Activated CD8-positive, alpha-beta memory T cell treated with anti-CD3 and anti-CD28 coated beads for 24 hours (primary cell): ENCODE results near the gene STAT3.

Source experiments
- DNase-seq: peaks from one replicate; pipeline ENCODE4 v3.0.0-alpha.2; 2020

The STAT3 gene

DNA sequence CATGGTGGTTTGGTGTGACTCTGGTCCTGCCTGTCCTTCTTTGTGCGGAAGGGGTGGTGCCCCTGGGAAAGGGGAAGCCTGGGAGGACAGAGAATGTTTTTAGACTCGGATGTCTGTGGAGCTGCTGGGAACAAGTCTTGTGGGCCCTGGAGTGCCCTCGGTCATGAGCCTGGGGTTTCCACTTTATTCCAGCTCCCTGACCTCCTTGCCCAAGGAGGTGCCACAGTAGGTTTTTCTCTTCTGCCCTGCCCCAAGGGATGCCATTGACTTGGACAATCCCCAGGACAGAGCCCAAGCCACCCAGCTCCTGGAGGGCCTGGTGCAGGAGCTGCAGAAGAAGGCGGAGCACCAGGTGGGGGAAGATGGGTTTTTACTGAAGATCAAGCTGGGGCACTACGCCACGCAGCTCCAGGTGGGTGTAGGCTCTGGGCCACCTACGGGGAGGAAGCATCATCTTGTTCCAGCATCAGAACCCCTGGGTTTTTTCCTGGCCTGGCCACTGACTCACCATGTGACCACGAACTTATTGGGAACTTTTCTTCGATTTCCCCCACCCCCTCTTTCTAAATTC lies 98.5 kb downstream of the STAT3 start:
- DNase-seq: peak; percentile 82

DNA sequence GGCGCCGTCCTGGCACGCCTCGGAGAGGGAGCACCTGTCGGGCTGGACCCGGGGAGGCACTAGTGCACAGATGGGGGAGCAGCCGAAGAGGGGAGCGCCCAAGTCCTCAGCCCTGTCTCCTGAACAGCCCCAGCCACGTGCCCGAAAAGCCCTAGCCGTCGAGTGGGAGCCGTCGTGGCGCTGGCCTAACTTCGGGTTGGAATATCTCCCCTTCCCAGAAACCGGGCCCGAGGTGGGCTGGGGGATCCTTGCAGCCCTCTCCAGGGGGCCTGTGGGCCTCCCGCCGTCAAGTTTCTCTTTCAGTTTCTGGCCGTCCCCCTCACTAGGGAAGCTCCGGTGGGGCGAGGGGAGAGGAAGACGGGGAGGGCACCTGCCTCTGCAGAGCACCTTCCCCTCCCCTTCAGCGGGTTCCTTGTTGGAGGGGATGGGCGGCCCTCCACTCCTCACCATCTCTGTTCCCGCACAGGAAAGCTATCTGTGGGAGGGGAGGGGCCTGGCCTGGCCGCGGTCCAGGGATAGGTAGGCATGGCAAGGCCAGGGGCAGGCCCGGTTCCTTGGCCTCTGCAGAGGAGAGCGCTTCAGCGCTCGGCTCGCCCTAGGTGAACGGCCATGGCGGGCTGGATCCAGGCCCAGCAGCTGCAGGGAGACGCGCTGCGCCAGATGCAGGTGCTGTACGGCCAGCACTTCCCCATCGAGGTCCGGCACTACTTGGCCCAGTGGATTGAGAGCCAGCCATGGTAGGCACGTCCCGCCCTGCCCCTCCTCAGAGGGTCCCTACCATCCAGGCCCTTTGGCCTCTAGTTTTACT lies 99.2 kb downstream of the STAT3 start:
- peak; percentile 87 for DNase-seq

GRCh38 chr17:42287977-42288802 lies 100.1 kb downstream of the STAT3 start, which contains the start of gene STAT5A:
TSS of gene STAT5A (plus strand) at chr17:42288498. CDS start at chr17:42289412, 914 bp downstream.
- DNase-seq: peak; percentile 89

GRCh38 chr17:42287305-42287976 lies 100.8 kb downstream of the STAT3 start:
- DNase-seq: peak; percentile 83

GRCh38 chr17:42286411-42287221 lies 101.6 kb downstream of the STAT3 start:
- peak; percentile 58 for DNase-seq

DNA sequence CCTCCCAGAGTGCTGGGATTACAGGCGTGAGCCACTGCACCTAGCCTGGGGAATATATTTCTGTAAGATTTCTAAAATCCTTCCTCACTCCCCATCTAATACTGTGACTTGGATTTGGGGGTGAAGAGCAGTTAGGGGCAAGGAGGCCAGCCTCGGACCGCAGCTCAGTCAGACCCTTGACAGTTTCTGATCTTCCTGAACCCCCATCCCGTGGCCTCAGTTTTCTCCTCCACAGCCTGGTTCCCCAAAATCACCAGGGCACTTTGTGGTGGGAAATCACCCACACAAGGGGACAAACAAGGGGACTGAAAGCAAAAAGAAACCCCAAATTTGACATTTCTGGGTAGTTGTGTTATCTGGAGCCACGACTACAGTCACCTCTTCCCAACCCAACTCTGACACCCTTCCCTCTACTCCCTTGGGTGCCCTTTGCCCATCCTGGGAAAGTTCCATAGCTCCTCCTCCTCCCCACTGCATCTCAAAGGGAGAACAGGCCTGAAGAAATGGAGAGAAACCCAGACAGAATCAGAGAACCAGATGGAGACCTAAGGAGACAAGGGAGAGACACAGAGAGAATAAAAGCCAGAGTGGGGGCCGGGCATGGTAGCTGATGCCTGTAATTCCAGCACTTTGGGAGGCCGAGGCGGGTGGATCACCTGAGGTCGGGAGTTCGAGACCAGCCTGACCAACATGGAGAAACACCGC lies 102.7 kb downstream of the STAT3 start:
- DNase-seq: peak; percentile 45

DNA sequence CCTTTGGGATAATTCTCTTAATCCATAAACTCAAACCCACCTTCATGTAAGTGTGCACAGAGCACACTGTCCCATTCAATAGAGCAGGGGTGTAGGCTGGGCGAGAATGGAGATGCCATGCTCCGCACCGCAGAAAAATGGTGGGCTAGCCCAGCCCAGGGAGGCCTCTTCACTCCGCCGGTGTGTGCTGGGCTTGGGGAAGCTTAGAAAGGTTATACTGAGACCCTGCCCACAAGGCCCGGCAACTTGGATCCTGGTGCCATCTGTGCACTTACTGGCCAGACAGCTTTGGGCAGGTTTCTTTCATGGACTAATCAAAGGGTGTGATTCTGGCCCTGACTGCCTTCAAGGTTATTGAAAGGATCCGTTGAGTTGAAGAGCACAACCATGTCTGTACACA lies 103.7 kb downstream of the STAT3 start:
- peak; percentile 41 for DNase-seq

DNA sequence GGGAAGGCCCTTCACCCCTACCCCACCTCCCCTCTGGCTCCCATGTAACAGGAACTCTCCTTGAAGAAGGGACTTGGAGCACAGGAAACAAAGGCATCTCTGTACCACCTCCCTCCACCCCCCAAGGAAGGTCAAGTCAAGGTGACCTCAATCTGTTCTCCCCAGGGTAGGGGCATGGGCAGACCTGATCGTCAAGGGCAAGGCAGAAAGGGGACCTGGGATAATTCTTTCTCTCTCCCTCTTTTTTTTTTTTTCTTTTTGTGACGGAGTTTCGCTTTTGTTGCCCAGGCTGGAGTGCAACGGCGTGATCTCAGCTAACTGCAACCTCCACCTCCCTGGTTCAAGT lies 104.2 kb downstream of the STAT3 start:
- no peak for DNase-seq

GRCh38 chr17:42283241-42284023 lies 104.8 kb downstream of the STAT3 start:
- DNase-seq: peak; percentile 57

- DNase-seq: peak; percentile 53
Observed at GRCh38 chr17:42282478-42283080, 105.7 kb downstream of the STAT3 start.

DNA sequence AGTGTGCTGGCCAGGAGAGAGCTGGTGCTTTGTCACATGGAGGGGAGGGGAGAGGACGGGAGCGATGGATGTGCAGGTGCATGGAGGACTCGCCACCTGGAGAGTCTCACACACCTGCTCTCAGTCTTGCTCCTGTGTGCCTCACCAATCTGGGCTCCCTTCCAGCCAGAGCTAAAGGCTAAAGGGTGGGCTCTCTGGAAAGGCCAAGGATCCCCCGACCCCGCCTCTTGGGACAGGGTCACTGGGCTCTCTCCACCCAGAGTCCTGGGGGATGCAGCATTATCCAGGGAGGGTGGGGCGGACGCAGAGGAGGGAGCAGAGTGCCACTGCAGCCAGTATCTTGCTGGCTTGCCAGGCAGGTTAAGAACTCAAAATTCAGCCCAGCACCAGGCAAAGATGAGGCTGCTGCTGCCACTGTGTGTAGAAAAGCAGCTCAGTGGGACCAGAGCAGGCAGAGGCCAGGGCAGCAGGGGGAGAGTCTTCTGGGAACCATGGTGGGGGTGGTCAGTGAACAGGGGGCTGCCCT lies 106.6 kb downstream of the STAT3 start:
- peak; percentile 46 for DNase-seq

- peak; percentile 50 for DNase-seq
Observed at GRCh38 chr17:42279776-42280630, 108.2 kb downstream of the STAT3 start.

DNA sequence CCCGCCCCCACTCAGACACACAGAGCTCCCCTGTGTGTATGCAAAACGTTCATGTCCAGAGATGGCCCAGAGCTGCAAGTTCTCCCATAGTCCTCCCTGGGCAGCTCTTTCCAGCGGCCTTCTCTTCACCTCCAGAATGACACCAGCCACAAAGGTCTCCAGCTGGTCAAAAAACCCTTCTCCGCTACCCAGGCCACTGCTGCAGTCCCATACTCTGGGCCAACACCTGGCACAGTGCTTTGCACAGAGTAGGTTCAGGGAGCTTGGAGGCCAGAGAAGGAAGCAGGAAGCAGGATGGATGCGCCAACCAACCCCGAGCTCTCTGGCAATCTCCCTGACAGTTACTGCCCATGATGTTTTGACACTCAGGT lies 110.9 kb downstream of the STAT3 start:
- DNase-seq: no peak

DNA sequence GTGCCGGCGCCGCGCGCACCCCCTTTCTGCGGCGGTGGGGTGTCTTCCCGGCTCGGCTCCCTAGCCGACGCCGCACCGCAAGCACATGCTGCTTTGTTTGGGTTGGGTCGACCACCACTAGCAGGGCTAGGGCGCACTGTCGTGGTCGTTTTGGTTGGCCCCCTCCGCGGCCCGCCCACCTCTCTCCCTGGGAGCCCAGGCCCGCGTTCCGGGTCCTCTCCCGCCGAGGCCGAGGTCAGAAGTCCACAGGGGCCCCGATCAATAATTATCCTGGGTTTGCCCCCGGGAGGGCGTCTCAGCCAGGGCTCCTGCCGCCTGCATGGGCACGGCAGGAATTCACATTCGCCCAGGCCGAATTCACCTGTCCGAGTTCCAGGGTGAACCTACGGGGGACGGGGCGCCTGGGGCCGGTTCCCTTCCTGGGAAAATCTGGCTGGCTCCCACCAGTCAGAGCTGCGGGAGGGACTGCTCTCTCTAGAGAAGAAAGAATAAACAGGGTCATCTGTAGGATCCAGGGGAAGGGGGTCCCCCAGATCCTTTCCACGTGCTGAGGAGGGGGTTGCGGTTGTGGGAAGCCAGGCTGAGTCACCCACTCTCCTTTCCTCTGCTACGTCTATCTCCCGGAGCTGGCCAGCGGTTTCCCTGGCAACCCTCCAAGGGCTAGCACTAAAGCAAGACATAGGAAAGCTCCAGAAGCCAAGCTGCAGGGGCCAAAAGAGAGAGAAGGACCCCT lies 111.5 kb downstream of the STAT3 start:
- no peak for DNase-seq

DNA sequence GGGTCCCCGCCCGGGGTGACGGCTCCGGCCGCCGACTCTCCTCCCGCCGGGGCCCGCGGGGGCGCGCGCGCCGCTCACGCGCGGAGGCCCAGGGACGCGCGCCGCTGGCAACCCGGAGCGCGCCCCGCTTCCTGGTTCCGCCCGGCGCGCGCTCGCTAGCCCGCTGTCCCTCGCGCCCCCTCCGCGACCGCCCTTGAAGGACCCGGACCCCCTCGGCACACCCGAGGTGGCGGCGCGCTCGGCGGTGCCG lies 112.0 kb downstream of the STAT3 start, which contains the start of gene STAT5B:
STAT5B (minus strand) TSS at position 33 of the 250 bp plus-strand sequence. CDS start 44,264 bp downstream, outside the sequence.
- peak; percentile 87 for DNase-seq

- DNase-seq: peak; percentile 80
Observed at GRCh38 chr17:42275527-42276358, 112.5 kb downstream of the STAT3 start.

GRCh38 chr17:42274812-42275526 lies 113.3 kb downstream of the STAT3 start:
- no peak for DNase-seq
